GM06990 (cell line): ENCODE data around the gene GABRG3.

ENCODE experiments used
- DNase-seq: peaks from one replicate; pipeline ENCODE4 v3.0.0-alpha.2; 2011; ENCODE audit not compliant: insufficient read length; ENCODE audit errors: extremely low read depth
- H3K27me3 ChIP-seq: replicated peaks from 2 replicates; pipeline ENCODE4 v1.6.0; 2011; ENCODE audit warnings: low read length; ENCODE audit not compliant: control insufficient read depth, insufficient read depth
- H3K36me3 ChIP-seq: 2 replicates; pipeline ENCODE4 v1.5.1; 2011; ENCODE audit warnings: low read length; ENCODE audit not compliant: control insufficient read depth, insufficient read depth
- H3K4me3 ChIP-seq: replicated peaks from 2 replicates; pipeline ENCODE4 v1.5.1; 2011; ENCODE audit warnings: low read depth, mild to moderate bottlenecking, control low read depth, low read length
- TF ChIP-seq, protein P1 (sequence below): IDR thresholded peaks from 2 replicates; pipeline ENCODE4 v1.5.1; 2011; ENCODE audit warnings: low read length, control low read depth, mild to moderate bottlenecking, inconsistent platforms; ENCODE audit not compliant: insufficient read depth, poor library complexity, severe bottlenecking

GABRG3 gene

DNA sequence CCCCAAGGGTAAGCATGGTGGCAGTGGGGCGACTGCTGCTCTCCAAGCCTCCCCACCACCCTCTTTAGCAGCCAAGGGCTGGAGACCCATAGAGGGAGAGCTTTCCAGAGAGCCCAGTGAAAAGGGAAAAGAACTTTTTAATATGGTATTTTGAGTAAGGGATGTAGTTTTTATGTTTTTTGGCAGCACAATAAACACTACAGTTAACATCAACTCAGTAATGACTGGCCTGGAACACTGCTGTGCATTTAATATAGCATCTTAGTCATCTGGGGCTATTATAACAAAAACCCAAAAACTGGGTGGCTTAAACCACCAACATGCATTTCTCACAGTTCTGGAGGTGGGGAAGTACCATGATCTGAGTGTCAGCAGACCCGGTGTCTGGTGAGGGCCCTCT is 495.8 kb downstream of the GABRG3 start:
- DNase-seq, result no peak

DNA sequence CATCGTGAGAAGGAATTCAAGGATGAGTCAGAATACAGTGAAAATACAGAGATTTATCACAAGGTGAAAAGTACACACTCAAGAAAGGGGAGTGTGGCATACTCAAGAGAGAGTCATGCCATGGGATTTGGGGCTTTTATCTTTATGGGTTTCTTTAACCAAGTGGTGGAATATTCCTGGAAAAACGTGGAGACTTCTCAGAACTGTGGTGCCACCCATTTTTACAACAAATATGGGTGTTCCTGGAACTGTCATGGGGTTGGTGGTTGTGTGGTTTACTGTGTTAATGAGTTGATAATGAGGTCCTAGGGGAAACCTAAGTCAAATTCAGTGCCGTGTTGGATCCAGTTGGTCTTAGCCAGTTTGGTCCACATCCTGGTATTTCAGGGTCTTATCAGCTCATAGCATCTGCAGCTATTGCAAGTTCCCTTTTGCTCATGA is 497.2 kb downstream of the GABRG3 start:
- no peak for DNase-seq
- Histone ChIP-seq H3K4me3 (no peak overlapping the region), H3K36me3 (no peaks in the 10 kb centered on the region), H3K27me3 (no peaks in the 10 kb centered on the region)
- TF ChIP-seq, protein P1, sequence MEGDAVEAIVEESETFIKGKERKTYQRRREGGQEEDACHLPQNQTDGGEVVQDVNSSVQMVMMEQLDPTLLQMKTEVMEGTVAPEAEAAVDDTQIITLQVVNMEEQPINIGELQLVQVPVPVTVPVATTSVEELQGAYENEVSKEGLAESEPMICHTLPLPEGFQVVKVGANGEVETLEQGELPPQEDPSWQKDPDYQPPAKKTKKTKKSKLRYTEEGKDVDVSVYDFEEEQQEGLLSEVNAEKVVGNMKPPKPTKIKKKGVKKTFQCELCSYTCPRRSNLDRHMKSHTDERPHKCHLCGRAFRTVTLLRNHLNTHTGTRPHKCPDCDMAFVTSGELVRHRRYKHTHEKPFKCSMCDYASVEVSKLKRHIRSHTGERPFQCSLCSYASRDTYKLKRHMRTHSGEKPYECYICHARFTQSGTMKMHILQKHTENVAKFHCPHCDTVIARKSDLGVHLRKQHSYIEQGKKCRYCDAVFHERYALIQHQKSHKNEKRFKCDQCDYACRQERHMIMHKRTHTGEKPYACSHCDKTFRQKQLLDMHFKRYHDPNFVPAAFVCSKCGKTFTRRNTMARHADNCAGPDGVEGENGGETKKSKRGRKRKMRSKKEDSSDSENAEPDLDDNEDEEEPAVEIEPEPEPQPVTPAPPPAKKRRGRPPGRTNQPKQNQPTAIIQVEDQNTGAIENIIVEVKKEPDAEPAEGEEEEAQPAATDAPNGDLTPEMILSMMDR, result no peak

More for the DNA sequence above, 495.8 kb downstream of the GABRG3 start:
- H3K36me3 ChIP-seq, result no peaks in the 10 kb centered on the region
- H3K27me3 ChIP-seq, result no peaks in the 10 kb centered on the region
- TF ChIP-seq, protein P1, result no peak
- no peak overlapping the region for H3K4me3 ChIP-seq

DNA sequence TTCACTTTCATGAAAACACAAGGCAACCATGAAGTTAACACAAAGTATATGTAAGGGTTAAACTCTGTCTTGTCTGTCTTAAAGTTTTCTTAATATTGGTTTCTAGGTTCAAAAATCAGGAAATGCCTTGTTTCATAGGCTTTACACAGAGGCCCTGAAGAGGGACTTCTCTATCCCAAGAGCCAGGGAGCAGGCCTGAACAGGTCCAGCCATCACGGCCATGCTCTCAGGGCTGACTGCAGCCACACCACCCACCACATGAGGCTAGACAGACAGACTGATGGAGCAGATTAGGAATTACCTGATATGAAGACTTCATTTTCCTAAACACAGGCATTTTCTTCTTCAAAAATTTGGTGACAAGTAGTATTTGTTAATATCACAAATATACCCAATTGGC is 502.9 kb downstream of the GABRG3 start:
- DNase-seq, result no peak
- Histone ChIP-seq H3K27me3 (no peaks in the 10 kb centered on the region), H3K4me3 (no peak overlapping the region), H3K36me3 (no peaks in the 10 kb centered on the region)
- TF ChIP-seq, protein P1, result no peak

DNA sequence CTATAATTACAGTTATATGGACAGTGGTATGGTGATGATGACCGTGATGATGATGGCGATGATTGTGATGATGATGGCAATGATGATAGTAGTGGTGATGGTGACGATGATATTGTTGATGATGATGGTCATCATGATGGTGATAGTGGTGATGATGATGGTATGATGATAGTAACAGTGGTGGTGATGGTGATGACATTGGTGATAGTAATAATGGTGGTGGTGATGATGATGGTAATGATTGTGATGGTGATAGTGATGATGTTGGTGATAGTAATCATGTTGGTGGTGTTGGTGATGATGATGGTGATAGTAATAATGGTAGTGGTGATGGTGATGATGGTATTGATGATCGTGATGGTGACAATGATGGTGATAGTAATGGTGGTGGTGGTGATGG is 504.4 kb downstream of the GABRG3 start:
- H3K4me3 ChIP-seq, result no peak overlapping the region
- H3K36me3 ChIP-seq, result no peaks in the 10 kb centered on the region
- TF ChIP-seq, protein P1, result no peak
- no peaks in the 10 kb centered on the region for H3K27me3 ChIP-seq
- DNase-seq, result no peak

DNA sequence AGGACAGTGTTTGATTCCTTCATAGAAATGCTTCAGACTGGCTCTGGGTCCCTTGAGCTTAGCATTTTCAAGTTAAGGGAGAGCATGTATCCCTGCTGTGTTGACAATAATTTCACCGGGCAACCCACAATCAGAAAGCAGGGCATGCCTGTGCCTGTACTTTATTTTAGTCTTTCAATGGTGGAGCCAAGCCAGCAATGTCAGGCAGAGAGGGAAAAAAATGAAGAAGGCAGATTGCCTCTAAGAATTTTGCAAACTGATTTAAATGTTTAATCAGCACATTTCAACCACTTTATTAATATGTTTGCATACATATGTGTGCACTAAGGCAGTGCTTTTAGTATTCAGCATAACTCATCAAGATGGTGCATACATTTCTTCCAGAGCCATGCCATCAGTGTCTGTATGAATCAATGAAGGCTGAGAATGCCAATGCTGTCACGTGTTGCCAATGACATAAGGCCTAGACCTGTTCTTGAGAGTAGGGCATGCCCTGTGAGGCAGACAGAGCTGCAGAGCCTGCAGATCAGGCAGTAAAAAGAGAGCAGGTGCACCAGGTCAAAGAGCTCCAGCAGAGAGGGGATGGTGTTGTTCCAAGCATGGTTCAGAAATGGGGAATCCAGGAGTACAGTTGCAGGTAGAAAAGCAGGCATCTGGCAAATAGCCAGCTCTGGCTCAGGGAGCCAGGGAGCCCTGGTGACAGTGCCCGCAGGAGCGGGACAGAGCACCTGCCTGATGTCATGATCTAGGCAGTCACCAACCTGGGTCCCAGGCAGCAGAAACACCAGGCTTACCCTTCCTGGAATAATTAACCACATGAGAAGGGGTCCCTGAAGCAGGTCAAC is 508.5 kb downstream of the GABRG3 start:
- no peaks in the 10 kb centered on the region for H3K36me3 ChIP-seq
- TF ChIP-seq, protein P1, result no peak
- no peak overlapping the region for H3K4me3 ChIP-seq
- no peaks in the 10 kb centered on the region for H3K27me3 ChIP-seq
- no peak for DNase-seq

DNA sequence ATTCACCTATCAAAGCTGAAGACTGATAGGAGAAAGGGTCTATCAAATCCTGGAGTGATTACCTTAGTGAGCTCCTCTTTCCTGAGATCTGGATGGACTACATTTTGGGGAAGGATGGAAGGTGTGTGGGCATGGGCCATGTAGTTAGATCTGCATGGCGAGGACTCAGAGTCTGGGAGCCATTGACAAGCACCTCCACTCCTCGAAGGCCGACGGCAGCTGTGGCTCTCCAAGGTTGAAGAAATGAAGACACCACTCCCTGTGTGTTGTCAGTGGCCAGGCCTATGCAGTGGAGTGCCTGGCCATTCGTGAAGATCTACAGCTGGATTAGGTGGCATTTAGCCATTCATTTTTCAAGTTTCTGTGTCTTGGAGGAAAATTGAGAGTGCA is 509.2 kb downstream of the GABRG3 start:
- H3K36me3 ChIP-seq, result no peaks in the 10 kb centered on the region
- DNase-seq, result no peak
- H3K4me3 ChIP-seq, result no peak overlapping the region
- H3K27me3 ChIP-seq, result no peaks in the 10 kb centered on the region
- TF ChIP-seq, protein P1, result no peak
